ENCODE results near the gene SPRYD3.

SPRYD3 gene

GRCh38 chr12:53062977-53063707, 16.0 kb downstream of the SPRYD3 start:
- Mint-ChIP-seq H3K4me1 (peaks cover 23% of the 10 kb centered on the region), H3K27ac (no peak overlapping the region), H3K4me3 (no peak overlapping the region), H3K9me3 (no peaks in the 10 kb centered on the region), H3K36me3 (peaks cover 48% of the 10 kb centered on the region)
- ATAC-seq (no peak), DNase-seq (ENCODE audit: low spot score in 2 of 2) (no peak)

- ATAC-seq (no peak), DNase-seq (ENCODE audit: low spot score in 2 of 2) (no peak)
- Mint-ChIP-seq H3K27ac (no peak overlapping the region), H3K9me3 (no peaks in the 10 kb centered on the region), H3K36me3 (peaks cover 44% of the 10 kb centered on the region), H3K4me3 (no peak overlapping the region), H3K4me1 (peaks cover 21% of the 10 kb centered on the region)
These were observed 16.9 kb downstream of the SPRYD3 start for GRCh38 chr12:53062011-53062961.

- ATAC-seq = peak; percentile 26
- DNase-seq (ENCODE audit: low spot score in 2 of 2) = no peak
- H3K27ac Mint-ChIP-seq = peak overlapping the region; percentile 67
- peaks cover 36% of the 10 kb centered on the region for H3K36me3 Mint-ChIP-seq
- H3K9me3 Mint-ChIP-seq = no peaks in the 10 kb centered on the region
- H3K4me1 Mint-ChIP-seq = peaks cover 20% of the 10 kb centered on the region
- H3K4me3 Mint-ChIP-seq = no peak overlapping the region
These were observed 17.7 kb downstream of the SPRYD3 start for GRCh38 chr12:53061404-53062010.

- no peak for ATAC-seq
These were observed 18.4 kb downstream of the SPRYD3 start for GRCh38 chr12:53060721-53061276.

GRCh38 chr12:53060064-53060720, 19.0 kb downstream of the SPRYD3 start:
- ATAC-seq (no peak), DNase-seq (ENCODE audit: low spot score in 2 of 2) (no peak)
- H3K27ac Mint-ChIP-seq = peak overlapping the region; percentile 67
- H3K36me3 Mint-ChIP-seq = peaks cover 23% of the 10 kb centered on the region
- no peaks in the 10 kb centered on the region for H3K9me3 Mint-ChIP-seq
- peaks cover 12% of the 10 kb centered on the region for H3K4me1 Mint-ChIP-seq
- no peak overlapping the region for H3K4me3 Mint-ChIP-seq

More at GRCh38 chr12:53060721-53061276, 18.4 kb downstream of the SPRYD3 start:
- Mint-ChIP-seq H3K27ac (peak overlapping the region; percentile 67), H3K9me3 (no peaks in the 10 kb centered on the region), H3K4me3 (no peak overlapping the region), H3K4me1 (peaks cover 13% of the 10 kb centered on the region), H3K36me3 (peaks cover 29% of the 10 kb centered on the region)
- no peak for DNase-seq (ENCODE audit: low spot score in 2 of 2)

GRCh38 chr12:53059434-53060063, 19.6 kb downstream of the SPRYD3 start:
- Mint-ChIP-seq H3K4me1 (peaks cover 7% of the 10 kb centered on the region), H3K4me3 (no peak overlapping the region), H3K27ac (no peak overlapping the region), H3K9me3 (no peaks in the 10 kb centered on the region), H3K36me3 (peaks cover 17% of the 10 kb centered on the region)
- ATAC-seq (no peak), DNase-seq (ENCODE audit: low spot score in 2 of 2) (no peak)

GRCh38 chr12:53058674-53059433, 20.3 kb downstream of the SPRYD3 start:
- ATAC-seq (no peak), DNase-seq (ENCODE audit: low spot score in 2 of 2) (no peak)
- no peak overlapping the region for H3K27ac Mint-ChIP-seq
- H3K9me3 Mint-ChIP-seq = no peaks in the 10 kb centered on the region
- H3K4me1 Mint-ChIP-seq = peaks cover 13% of the 10 kb centered on the region
- peaks cover 18% of the 10 kb centered on the region for H3K36me3 Mint-ChIP-seq
- H3K4me3 Mint-ChIP-seq = no peak overlapping the region

- no peaks in the 10 kb centered on the region for H3K9me3 Mint-ChIP-seq
These were observed 21.2 kb downstream of the SPRYD3 start for GRCh38 chr12:53057816-53058500.

GRCh38 chr12:53056901-53057300, 22.3 kb downstream of the SPRYD3 start:
- peaks cover 22% of the 10 kb centered on the region for H3K4me1 Mint-ChIP-seq
- H3K27ac Mint-ChIP-seq = no peak overlapping the region

More at GRCh38 chr12:53057816-53058500, 21.2 kb downstream of the SPRYD3 start:
- DNase-seq (ENCODE audit: low spot score in 2 of 2) (no peak), ATAC-seq (no peak)
- Mint-ChIP-seq H3K36me3 (peaks cover 14% of the 10 kb centered on the region), H3K27ac (peak overlapping the region; percentile 3), H3K4me1 (peaks cover 17% of the 10 kb centered on the region), H3K4me3 (no peak overlapping the region)

GRCh38 chr12:53056296-53056695, 22.9 kb downstream of the SPRYD3 start:
- Mint-ChIP-seq H3K27ac (no peak overlapping the region), H3K4me3 (no peak overlapping the region), H3K9me3 (no peaks in the 10 kb centered on the region), H3K36me3 (peaks cover 6% of the 10 kb centered on the region), H3K4me1 (peaks cover 23% of the 10 kb centered on the region)
- no peak for DNase-seq (ENCODE audit: low spot score in 2 of 2)
- no peak for ATAC-seq

More at GRCh38 chr12:53056901-53057300, 22.3 kb downstream of the SPRYD3 start:
- Mint-ChIP-seq H3K36me3 (peaks cover 7% of the 10 kb centered on the region), H3K4me3 (no peak overlapping the region), H3K9me3 (no peaks in the 10 kb centered on the region)
- ATAC-seq (no peak), DNase-seq (ENCODE audit: low spot score in 2 of 2) (no peak)

GRCh38 chr12:53055471-53056266, 23.5 kb downstream of the SPRYD3 start:
- no peak for ATAC-seq
- Mint-ChIP-seq H3K27ac (no peak overlapping the region), H3K36me3 (peaks cover 6% of the 10 kb centered on the region), H3K4me1 (peaks cover 29% of the 10 kb centered on the region), H3K9me3 (no peaks in the 10 kb centered on the region), H3K4me3 (peak overlapping the region; percentile 89)
- no peak for DNase-seq (ENCODE audit: low spot score in 2 of 2)

GRCh38 chr12:53054112-53054878, 24.9 kb downstream of the SPRYD3 start:
- H3K9me3 Mint-ChIP-seq = no peaks in the 10 kb centered on the region
- peak; percentile 92 for ATAC-seq
- H3K4me1 Mint-ChIP-seq = peaks cover 33% of the 10 kb centered on the region
- H3K4me3 Mint-ChIP-seq = peak overlapping the region; percentile 89
- peak; percentile 85 to 96 for DNase-seq (ENCODE audit: low spot score in 2 of 2)
- H3K27ac Mint-ChIP-seq = peak overlapping the region; percentile 90
- H3K36me3 Mint-ChIP-seq = peaks cover 6% of the 10 kb centered on the region
